Measurements from ENCODE around the gene HS6ST2.
A peak's percentile ranks its signal among the peaks of the same experiment; 100 is the strongest.

- TF ChIP-seq, protein P1, sequence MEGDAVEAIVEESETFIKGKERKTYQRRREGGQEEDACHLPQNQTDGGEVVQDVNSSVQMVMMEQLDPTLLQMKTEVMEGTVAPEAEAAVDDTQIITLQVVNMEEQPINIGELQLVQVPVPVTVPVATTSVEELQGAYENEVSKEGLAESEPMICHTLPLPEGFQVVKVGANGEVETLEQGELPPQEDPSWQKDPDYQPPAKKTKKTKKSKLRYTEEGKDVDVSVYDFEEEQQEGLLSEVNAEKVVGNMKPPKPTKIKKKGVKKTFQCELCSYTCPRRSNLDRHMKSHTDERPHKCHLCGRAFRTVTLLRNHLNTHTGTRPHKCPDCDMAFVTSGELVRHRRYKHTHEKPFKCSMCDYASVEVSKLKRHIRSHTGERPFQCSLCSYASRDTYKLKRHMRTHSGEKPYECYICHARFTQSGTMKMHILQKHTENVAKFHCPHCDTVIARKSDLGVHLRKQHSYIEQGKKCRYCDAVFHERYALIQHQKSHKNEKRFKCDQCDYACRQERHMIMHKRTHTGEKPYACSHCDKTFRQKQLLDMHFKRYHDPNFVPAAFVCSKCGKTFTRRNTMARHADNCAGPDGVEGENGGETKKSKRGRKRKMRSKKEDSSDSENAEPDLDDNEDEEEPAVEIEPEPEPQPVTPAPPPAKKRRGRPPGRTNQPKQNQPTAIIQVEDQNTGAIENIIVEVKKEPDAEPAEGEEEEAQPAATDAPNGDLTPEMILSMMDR (tag by site-specific recombination; IDR thresholded peaks at IDR 0.05), result peak; percentile 63
- TF ChIP-seq GLIS1 (tag by site-specific recombination; IDR thresholded peaks at IDR 0.05), result no peak
- TF ChIP-seq ZNF274 (IDR thresholded peaks at IDR 0.05; ENCODE audit: low read length), result no peak
- TF ChIP-seq ZNF274 (tag by site-specific recombination; IDR thresholded peaks at IDR 0.05; ENCODE audit: borderline replicate concordance), result no peak
- no peak for TF ChIP-seq ZNF785 (tag by site-specific recombination; IDR thresholded peaks at IDR 0.05)
- TF ChIP-seq PBX3 (CRISPR knock-in tag; IDR thresholded peaks at IDR 0.05), result no peak
- TF ChIP-seq ZNF155 (tag by site-specific recombination; IDR thresholded peaks at IDR 0.05), result no peak
- no peak for TF ChIP-seq RBAK (tag by site-specific recombination; IDR thresholded peaks at IDR 0.05)
- no peak for TF ChIP-seq GLIS2 (tag by site-specific recombination; IDR thresholded peaks at IDR 0.05)
- no peak for TF ChIP-seq ZBTB26 (tag by site-specific recombination; optimal IDR thresholded peaks at IDR 0.05)
- no peak for TF ChIP-seq ZBTB7A (tag by site-specific recombination; IDR thresholded peaks at IDR 0.05; ENCODE audit: low read depth)
- TF ChIP-seq ZSCAN5A (tag by site-specific recombination; IDR thresholded peaks at IDR 0.05), result no peak
- TF ChIP-seq ZNF37A (tag by site-specific recombination; IDR thresholded peaks at IDR 0.05), result no peak
Observed at GRCh38 chrX:133005042-133005441, 46.6 kb upstream of the HS6ST2 start.
